HG02943 (cell line): ENCODE data around the gene ITGB3.
"Not testable (repeated sequence)": the region's sequence is repeated elsewhere in the genome, so short reads cannot be mapped to it uniquely, and the experiment has no call there.

Experiments
- ATAC-seq: cut with Tn5 transposase; IDR thresholded peaks from one replicate; pipeline ENCODE4 v1.9.1; 2021; ENCODE audit warnings: mild to moderate bottlenecking, low read depth, moderate library complexity; ENCODE audit not compliant: unreplicated experiment

Gene ITGB3

GRCh38 chr17:47253541-47254402 is at the start of gene ITGB3:
TSS of gene ITGB3 (plus strand) at chr17:47253827. CDS start at chr17:47253862, 35 bp downstream.
- peak; percentile 75 for ATAC-seq

- no peak for ATAC-seq
Observed at GRCh38 chr17:47203984-47204721, 49.5 kb upstream of the ITGB3 start.

- ATAC-seq = peak; percentile 43
Observed at GRCh38 chr17:47204722-47205418, 48.8 kb upstream of the ITGB3 start.

- peak; percentile 66 for ATAC-seq
Observed at GRCh38 chr17:47205419-47205963, 48.1 kb upstream of the ITGB3 start.

GRCh38 chr17:47207143-47208067 is 46.2 kb upstream of the ITGB3 start:
- no peak for ATAC-seq

- ATAC-seq = no peak
Observed at GRCh38 chr17:47208744-47209488, 44.7 kb upstream of the ITGB3 start, which contains the start of gene MYL4. TSS of gene MYL4 (plus strand) at chr17:47209348. CDS start at chr17:47209423, 75 bp downstream.

GRCh38 chr17:47209499-47209898 is 44.1 kb upstream of the ITGB3 start:
- ATAC-seq = no peak

GRCh38 chr17:47210105-47210504 is 43.5 kb upstream of the ITGB3 start:
- no peak for ATAC-seq

- no peak for ATAC-seq
Observed at GRCh38 chr17:47210779-47211178, 42.8 kb upstream of the ITGB3 start.

- no peak for ATAC-seq
Observed at GRCh38 chr17:47212458-47212857, 41.2 kb upstream of the ITGB3 start.

- no peak for ATAC-seq
Observed at GRCh38 chr17:47213540-47213939, 40.1 kb upstream of the ITGB3 start.

GRCh38 chr17:47214931-47215330 is 38.7 kb upstream of the ITGB3 start:
- no peak for ATAC-seq

- not testable (repeated sequence) for ATAC-seq
Observed at GRCh38 chr17:47216821-47217220, 36.8 kb upstream of the ITGB3 start.

- not testable (repeated sequence) for ATAC-seq
Observed at GRCh38 chr17:47217279-47217678, 36.3 kb upstream of the ITGB3 start.

GRCh38 chr17:47218896-47219430 is 34.7 kb upstream of the ITGB3 start:
- ATAC-seq = no peak

- no peak for ATAC-seq
Observed at GRCh38 chr17:47219621-47220475, 33.8 kb upstream of the ITGB3 start.

GRCh38 chr17:47220531-47220999 is 33.1 kb upstream of the ITGB3 start:
- no peak for ATAC-seq

- no peak for ATAC-seq
Observed at GRCh38 chr17:47221154-47221553, 32.5 kb upstream of the ITGB3 start.
